GM19239 (cell line): ENCODE measurements around the gene ZNF33B.
A peak's percentile ranks its signal among the peaks of the same experiment; 100 is the strongest.
"Not testable (repeated sequence)": the region's sequence is repeated elsewhere in the genome, so short reads cannot be mapped to it uniquely, and the experiment has no call there.

Experiments used
- DNase-seq: peaks from one replicate; pipeline ENCODE4 v3.0.0; 2011; ENCODE audit warnings: low spot score; ENCODE audit not compliant: insufficient read length
- FAIRE-seq: peaks from 2 replicates; lab custom pipeline; 2011; peaks lifted over from hg19 to GRCh38; lab: Jason Lieb, UNC

Gene ZNF33B

DNA sequence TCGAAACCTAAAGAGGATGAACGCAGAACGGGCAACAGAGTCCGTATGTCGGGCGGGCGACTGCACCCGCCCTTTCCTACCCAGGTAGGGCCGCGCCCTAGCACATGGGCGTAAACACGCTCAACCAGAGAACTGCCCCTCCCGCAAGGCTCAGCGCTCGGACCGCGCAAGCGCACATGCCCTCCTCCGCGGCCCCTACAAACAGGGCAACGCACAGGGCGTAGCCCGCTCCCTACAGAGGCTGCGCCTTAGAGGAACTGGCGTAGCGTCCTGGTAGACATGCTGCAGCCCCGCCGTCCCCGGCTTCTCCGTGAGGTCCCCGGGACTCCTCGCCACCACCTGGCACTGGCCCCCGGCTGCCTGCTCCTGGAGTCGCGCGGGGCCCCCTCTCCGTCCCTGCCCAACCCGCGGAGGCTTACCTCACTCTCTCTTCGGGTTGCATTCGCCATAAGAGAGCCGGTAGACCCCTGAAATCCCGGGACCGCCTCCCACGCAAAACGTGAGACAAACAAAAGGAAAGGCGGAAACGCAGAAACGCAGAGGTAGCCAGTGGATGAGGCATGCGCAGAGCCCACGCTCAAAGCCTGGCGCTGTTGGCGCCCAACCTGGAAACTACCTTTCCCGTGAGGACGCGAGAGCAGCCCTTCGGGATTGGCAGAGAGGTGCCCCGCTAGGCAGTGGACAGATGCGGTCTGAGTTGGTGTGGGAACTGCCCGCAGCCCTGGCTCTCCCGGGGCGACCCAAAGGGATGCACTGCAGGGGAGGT lies at the start of gene ZNF33B:
Gene ZNF33B (minus strand): TSS at position 516 of the 766 bp plus-strand sequence. CDS start 1,642 bp downstream, outside the sequence.
- DNase-seq (peak; percentile 61), FAIRE-seq (peak; percentile 98)

DNA sequence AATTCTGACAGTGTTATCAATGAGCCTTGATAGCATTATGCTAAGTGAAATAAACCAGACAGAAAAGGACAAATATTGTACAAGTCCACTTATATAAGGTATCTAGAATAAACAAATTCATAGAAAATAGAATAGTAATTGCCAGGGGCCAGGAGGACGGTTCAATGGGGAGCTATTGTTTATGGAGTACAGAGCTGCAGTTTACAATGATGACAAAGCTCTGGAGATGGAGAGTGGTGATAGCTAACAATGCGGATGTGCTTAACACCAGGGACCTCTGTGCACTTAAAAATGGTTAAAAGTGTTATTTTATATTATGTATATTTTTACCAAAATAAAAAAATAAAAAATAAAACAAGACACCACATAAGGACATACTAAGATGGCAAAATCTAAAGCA lies 46.1 kb upstream of the ZNF33B start:
- FAIRE-seq (no peak), DNase-seq (no peak)

- FAIRE-seq (no peak), DNase-seq (no peak)
These were observed 41.9 kb upstream of the ZNF33B start for GRCh38 chr10:42680267-42680666.

GRCh38 chr10:42665181-42665979 lies 27.0 kb upstream of the ZNF33B start:
- FAIRE-seq, DNase-seq: not testable (repeated sequence)

DNA sequence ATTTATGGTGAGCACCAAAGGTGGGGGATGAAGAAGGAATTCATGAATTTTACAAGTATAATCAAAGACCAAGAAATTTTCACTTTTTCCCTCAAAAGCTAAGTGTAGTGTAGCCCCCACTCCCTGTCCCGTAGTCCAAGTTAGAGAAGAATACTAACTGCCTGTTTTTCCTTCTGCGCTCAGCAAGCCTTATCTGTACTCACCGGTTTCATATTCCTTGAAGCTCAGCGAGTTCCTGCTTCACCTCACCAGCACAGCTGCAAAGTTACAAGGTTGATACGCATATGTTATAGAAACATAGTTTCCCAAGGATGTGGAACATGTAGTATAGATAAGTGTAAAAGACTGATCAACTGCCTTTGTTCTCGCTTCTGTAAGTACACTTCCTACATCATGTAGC lies 16.0 kb upstream of the ZNF33B start:
- DNase-seq (no peak), FAIRE-seq (no peak)

- DNase-seq (no peak), FAIRE-seq (no peak)
These were observed 14.5 kb upstream of the ZNF33B start for GRCh38 chr10:42652858-42653257.

GRCh38 chr10:42650374-42650773 lies 12.0 kb upstream of the ZNF33B start:
- DNase-seq (no peak), FAIRE-seq (no peak)

- FAIRE-seq (no peak), DNase-seq (no peak)
These were observed 10.1 kb upstream of the ZNF33B start for GRCh38 chr10:42648512-42648911.

- FAIRE-seq: no peak
These were observed 8.6 kb upstream of the ZNF33B start for GRCh38 chr10:42646687-42647640.

DNA sequence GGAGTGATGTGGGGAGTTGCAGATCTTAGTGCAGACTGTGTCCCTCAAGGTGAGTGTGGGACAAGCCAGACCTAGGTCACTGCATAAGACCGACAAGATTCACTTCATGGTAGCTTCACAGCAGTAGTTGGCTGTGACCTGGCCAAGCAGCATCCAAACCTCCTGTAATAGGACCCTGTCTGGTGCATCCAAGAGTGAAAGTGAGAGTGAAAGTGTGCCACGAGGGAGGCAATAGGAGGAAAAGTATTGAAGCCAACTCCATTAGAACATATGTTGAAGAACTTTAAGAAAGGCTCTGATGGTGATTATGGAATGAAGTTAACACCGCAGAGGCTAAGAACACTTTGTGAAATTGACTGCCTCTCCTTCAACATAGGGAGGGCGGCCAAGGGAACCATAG lies 7.8 kb upstream of the ZNF33B start:
- FAIRE-seq (no peak), DNase-seq (no peak)

More at GRCh38 chr10:42646687-42647640, 8.6 kb upstream of the ZNF33B start:
- no peak for DNase-seq

GRCh38 chr10:42645516-42645915 lies 7.1 kb upstream of the ZNF33B start:
- DNase-seq: no peak
- FAIRE-seq: no peak

- FAIRE-seq: no peak
- no peak for DNase-seq
These were observed 6.7 kb upstream of the ZNF33B start for GRCh38 chr10:42645103-42645502.

- FAIRE-seq: no peak
- no peak for DNase-seq
These were observed 2.4 kb upstream of the ZNF33B start for GRCh38 chr10:42640610-42641229.

GRCh38 chr10:42638821-42639270 lies 476 bp upstream of the ZNF33B start:
- FAIRE-seq (peak; percentile 11), DNase-seq (no peak)

DNA sequence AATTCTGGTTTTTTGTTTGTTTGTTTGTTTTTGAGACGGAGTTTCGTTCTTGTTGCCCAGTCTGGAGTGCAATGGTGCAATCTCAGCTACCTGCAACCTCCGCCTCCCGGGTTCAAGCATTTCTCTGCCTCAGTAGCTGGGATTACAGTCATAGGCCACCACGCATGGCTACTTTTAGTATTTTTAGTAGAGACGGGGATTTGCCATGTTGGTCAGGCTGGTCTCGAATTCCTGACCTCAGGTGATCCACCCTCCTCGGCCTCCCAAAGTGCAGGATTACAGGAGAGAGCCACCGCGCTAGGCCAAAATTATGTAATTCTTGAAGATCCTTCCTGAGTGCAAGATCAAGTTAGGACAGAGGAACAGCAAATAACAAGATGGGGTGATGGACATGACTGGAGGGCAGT lies 719 bp downstream of the ZNF33B start:
- FAIRE-seq: no peak

DNA sequence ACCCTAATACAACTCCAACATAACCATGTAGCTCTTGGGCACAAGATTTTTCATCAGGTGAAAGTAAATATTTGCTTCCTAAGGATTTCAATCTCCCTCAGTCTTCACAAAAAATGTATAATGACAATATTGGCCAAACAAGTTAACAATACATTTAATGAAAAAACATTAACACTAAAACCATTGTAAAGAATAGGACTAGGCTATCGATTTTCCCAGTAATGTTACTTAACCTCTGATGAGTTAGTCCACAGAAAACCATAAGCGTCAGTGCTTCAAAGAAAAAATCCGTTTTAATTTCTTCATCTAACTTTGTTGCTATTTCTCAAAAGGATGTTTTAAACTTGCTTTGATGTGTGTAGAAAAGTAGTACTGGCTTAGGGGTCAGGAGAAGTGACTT lies 1.2 kb downstream of the ZNF33B start:
- FAIRE-seq: no peak
- no peak for DNase-seq

More for the DNA sequence above, 719 bp downstream of the ZNF33B start:
- DNase-seq: no peak

GRCh38 chr10:42635098-42635497 lies 3.3 kb downstream of the ZNF33B start:
- DNase-seq (no peak), FAIRE-seq (no peak)

GRCh38 chr10:42632564-42632963 lies 5.8 kb downstream of the ZNF33B start:
- DNase-seq: no peak
- peak; percentile 75 for FAIRE-seq

- no peak for FAIRE-seq
These were observed 7.7 kb downstream of the ZNF33B start for GRCh38 chr10:42630537-42631134.

More at GRCh38 chr10:42630537-42631134, 7.7 kb downstream of the ZNF33B start:
- no peak for DNase-seq
